Activated CD4-positive, alpha-beta T cell treated with anti-CD3 and anti-CD28 coated beads, Interleukin-2, amount 10 ng/mL, durations not matched to agents 7 days and 5 days (primary cell): ENCODE results near the gene RIPOR3. TPM values are rescaled to one million over a fixed set of nuclear protein-coding genes. Genes with fewer than 3 reads are reported as not detected.
"Not testable (repeated sequence)": the region's sequence is repeated elsewhere in the genome, so short reads cannot be mapped to it uniquely, and the experiment has no call there.

ENCODE experiments used
- CTCF ChIA-PET: fragments of 350-600 bp; sonication (Branson Sonifier 250); formaldehyde crosslinking; loops from one replicate; lab custom pipeline; 2021; ENCODE audit warnings: antibody characterized with exemption; lab: Charles Lee
- POLR2A ChIA-PET: fragments of 350-600 bp; sonication (Branson Sonifier 250); formaldehyde crosslinking; loops from one replicate; lab custom pipeline; 2021; ENCODE audit warnings: antibody characterized with exemption; lab: Charles Lee
- DNase-seq: peaks from one replicate; pipeline ENCODE4 v3.0.0-alpha.2; 2020
- H3K27ac Mint-ChIP-seq: one replicate; pipeline ENCODE4 v1.8.0; 2021; ENCODE audit warnings: mild to moderate bottlenecking, moderate library complexity, mixed read lengths
- H3K27me3 Mint-ChIP-seq: one replicate; pipeline ENCODE4 v1.8.0; 2021; ENCODE audit warnings: mixed read lengths
- H3K36me3 Mint-ChIP-seq: one replicate; pipeline ENCODE4 v1.8.0; 2021; ENCODE audit warnings: low read depth, mixed read lengths
- H3K4me1 Mint-ChIP-seq: one replicate; pipeline ENCODE4 v1.8.0; 2021; ENCODE audit warnings: mixed read lengths
- H3K4me3 Mint-ChIP-seq: one replicate; pipeline ENCODE4 v1.8.0; 2021; ENCODE audit warnings: mild to moderate bottlenecking, moderate library complexity, mixed read lengths
- H3K9me3 Mint-ChIP-seq: one replicate; pipeline ENCODE4 v1.8.0; 2021; ENCODE audit warnings: mixed read lengths
- total RNA-seq, 2 experiments: library from RNA; stranded (reverse); gene quantifications; one replicate each; pipeline ENCODE4 v1.2.3, GENCODE V29; 2021

Gene RIPOR3
- total RNA-seq, 2 experiments from 2014 or later: not detected

DNA sequence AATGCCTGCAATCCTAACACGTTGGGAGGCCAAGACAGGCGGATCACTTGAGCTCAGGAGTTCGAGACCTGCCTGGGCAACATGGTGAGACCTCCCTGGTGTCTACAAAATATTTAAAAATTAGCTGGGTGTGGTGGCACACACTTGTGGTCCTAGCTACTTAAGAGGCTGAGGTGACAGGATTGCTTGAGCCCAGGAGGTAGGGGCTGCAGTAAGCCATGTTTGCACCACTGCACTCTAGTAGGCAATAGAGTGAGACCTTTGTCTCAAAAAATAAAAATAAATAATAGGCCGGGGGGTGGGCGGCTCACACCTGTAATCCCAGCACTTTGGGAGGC lies 18.3 kb upstream of the RIPOR3 start:
- ChIA-PET CTCF (no interaction called here), POLR2A (no interaction called here)
- Mint-ChIP-seq H3K27me3 (peaks cover 19% of the 10 kb centered on the region), H3K36me3 (no peaks in the 10 kb centered on the region), H3K4me1 (no peaks in the 10 kb centered on the region), H3K9me3 (no peaks in the 10 kb centered on the region), H3K4me3 (no peak overlapping the region), H3K27ac (no peak overlapping the region)
- DNase-seq: no peak

DNA sequence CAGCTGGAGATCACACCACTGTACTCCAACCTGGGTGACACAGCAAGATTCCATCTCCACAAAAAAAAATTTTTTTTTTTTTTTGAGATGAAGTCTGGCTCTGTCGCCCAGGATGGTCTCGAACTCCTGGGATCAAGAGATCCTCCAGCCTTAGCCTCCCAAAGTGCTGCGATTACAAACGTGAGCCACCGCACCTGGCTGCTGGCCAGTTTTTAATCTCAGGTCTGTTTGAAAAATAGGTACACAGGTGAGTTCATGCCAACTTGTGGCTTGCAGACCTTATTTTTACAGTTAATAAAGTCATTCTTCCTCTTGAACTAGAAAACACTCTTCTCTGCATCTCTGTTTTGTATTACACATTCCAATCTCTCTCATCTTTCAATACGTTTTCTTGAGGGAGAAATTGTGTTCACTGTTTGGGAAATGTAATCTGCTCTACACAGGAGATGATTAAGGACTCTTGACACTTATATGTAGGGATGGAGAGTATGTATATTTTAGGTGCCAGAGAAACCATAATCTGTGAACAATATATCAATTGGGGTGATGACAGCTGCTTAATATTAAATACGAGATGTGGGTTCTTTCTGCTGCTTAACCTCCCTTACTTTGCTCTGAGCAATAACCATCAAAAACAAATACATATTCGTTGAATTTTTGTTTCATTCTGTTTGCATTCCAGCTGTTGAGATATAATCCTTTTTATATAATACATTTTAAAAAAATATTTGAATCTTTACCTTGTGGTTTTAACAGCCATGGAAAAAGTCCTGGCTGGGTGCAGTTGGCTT lies 17.7 kb upstream of the RIPOR3 start:
- H3K9me3 Mint-ChIP-seq: no peaks in the 10 kb centered on the region
- POLR2A ChIA-PET: no interaction called here
- H3K36me3 Mint-ChIP-seq: no peaks in the 10 kb centered on the region
- no peaks in the 10 kb centered on the region for H3K4me1 Mint-ChIP-seq
- DNase-seq: no peak
- H3K27me3 Mint-ChIP-seq: peaks cover 19% of the 10 kb centered on the region
- H3K4me3 Mint-ChIP-seq: no peak overlapping the region
- H3K27ac Mint-ChIP-seq: no peak overlapping the region
- CTCF ChIA-PET: no interaction called here

DNA sequence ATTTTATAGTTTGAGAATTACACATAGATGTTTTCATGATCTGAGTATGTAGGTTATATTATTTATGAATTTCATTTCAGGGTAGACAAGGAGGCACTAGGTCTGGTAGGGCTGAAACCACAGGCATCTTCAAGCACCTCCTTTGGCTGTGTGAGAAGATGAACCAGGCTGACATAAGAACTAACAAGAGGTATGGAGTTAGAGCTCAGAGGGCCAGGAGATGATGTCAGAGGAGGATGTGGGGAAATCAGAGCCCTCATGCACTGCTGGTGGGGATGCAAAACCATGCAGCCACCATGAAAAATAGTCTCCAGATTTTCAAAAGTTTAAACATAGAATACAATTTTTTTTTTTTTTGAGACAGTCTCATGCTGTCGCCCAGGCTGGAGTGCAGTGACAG lies 13.6 kb upstream of the RIPOR3 start:
- no peaks in the 10 kb centered on the region for H3K4me1 Mint-ChIP-seq
- ChIA-PET POLR2A (no interaction called here), CTCF (interaction anchor here (0.6 to 0.9 kb wide), 2 partner anchors 9 to 539 kb away, joined by 3 read pairs; no protein-coding TSS in a partner anchor)
- H3K9me3 Mint-ChIP-seq: no peaks in the 10 kb centered on the region
- no peak for DNase-seq
- no peak overlapping the region for H3K4me3 Mint-ChIP-seq
- H3K36me3 Mint-ChIP-seq: no peaks in the 10 kb centered on the region
- H3K27me3 Mint-ChIP-seq: peaks cover 10% of the 10 kb centered on the region
- H3K27ac Mint-ChIP-seq: no peak overlapping the region

DNA sequence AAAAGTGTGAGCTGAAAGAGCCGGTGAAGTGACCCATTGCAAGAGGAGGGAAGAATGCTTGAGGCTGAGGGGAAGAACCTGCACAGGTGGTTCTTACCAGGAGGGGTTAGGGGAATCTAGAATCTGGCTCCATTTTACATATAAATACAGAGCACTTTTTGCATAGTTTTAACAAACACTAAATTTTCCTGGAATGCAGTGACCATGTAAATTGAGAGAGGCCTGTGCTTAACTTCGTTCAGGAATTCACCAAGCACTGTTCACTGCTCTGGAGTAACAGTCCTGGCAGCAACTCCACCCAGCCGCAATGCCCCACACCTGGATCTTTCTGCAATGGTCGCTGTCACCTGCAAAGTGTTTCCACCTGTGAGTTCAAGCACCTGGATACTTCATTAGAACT lies 13.2 kb upstream of the RIPOR3 start:
- ChIA-PET POLR2A (no interaction called here), CTCF (no interaction called here)
- peaks cover 10% of the 10 kb centered on the region for H3K27me3 Mint-ChIP-seq
- H3K36me3 Mint-ChIP-seq: no peaks in the 10 kb centered on the region
- no peaks in the 10 kb centered on the region for H3K9me3 Mint-ChIP-seq
- no peak for DNase-seq
- no peaks in the 10 kb centered on the region for H3K4me1 Mint-ChIP-seq
- H3K4me3 Mint-ChIP-seq: no peak overlapping the region
- H3K27ac Mint-ChIP-seq: no peak overlapping the region

DNA sequence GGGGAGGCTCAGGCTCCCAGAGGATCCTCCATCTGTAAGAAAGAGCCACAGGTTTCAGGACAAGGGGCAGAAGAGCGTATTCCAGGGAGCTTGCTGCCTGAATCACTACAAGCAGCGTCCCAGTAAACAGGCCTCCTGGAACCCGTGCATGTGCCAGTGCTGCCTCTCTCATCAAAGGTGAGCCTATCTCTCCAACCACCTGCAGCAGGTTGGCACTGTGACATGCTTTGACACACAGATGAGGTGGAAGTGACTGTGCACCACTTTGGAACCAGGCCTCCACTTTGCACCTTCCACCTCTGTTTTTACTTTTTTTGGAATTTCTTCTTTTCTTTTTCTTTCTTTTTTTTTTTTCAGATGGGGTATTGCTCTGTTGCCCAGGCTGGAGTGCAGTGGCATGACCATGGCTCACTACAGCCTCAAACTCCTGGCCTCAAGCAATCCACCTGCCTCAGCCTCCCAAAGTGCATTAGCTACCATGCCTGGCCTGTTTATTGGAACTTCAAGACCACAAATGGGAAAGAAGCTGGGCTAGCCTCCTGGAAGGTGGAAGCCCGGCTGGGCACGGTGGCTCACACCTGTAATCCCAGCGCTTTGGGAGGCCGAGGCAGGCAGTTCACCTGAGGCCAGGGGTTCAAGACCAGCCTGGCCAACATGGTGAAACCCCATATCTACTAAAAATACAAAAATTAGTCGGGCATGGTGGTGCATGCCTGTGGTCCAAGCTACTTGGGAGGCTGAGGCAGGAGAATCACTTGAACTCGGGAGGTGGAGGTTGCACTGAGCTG lies 12.5 kb upstream of the RIPOR3 start:
- H3K27ac Mint-ChIP-seq, DNase-seq, POLR2A ChIA-PET, H3K9me3 Mint-ChIP-seq, H3K4me1 Mint-ChIP-seq, H3K36me3 Mint-ChIP-seq, H3K4me3 Mint-ChIP-seq: not testable (repeated sequence)
- peaks cover 13% of the 10 kb centered on the region for H3K27me3 Mint-ChIP-seq
- CTCF ChIA-PET: interaction anchor here (0.7 kb wide), 1 partner anchor 35 kb away, joined by 3 read pairs; no protein-coding TSS in a partner anchor

DNA sequence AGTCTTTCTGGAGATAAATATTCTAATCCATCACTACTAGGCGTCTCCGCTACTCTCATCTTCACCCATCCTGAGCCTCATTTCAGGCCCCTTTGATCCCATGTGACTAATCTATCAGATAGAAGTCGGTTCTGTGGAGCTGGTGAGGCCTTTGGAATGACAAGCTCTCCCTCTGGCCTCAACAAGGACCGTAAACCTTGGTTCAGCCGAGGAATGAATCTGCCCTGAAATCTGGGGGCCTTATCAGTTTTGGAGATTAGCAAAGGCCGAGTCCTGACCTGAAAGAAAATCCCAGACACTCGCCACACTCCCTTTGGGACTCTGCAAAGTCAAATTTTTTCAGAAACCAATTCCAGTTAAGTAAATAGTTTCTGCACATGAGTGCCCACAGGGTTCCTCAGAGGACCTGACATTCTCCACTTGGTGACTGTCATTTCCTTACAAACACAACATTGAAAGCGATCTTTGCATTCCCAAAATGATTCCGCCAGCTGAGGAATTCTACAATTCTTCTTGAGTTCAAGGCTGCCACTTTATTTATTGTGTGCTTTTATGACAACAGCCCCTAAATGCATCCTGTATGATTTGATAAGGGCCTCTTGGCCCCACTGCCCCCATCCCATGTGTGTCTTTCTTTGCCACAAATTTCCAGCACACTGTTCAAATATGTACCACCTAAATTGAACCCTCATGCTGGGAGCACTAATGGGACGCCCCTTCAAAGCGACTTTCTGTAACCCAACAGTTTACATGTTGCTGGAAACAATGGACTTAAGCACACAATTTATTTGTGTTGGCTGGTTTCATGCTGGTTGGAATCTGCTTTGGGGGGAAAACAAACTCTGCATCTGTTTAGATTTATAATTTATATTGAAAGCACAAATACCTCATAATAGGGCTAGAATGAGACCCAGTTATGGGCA lies 10.0 kb upstream of the RIPOR3 start:
- POLR2A ChIA-PET: no interaction called here
- no peaks in the 10 kb centered on the region for H3K36me3 Mint-ChIP-seq
- H3K9me3 Mint-ChIP-seq: no peaks in the 10 kb centered on the region
- CTCF ChIA-PET: interaction anchor here (0.5 kb wide), 1 partner anchor 43 kb away, joined by 6 read pairs; no protein-coding TSS in a partner anchor
- peaks cover 10% of the 10 kb centered on the region for H3K27me3 Mint-ChIP-seq
- H3K4me3 Mint-ChIP-seq: no peak overlapping the region
- H3K27ac Mint-ChIP-seq: no peak overlapping the region
- DNase-seq: no peak
- no peaks in the 10 kb centered on the region for H3K4me1 Mint-ChIP-seq

DNA sequence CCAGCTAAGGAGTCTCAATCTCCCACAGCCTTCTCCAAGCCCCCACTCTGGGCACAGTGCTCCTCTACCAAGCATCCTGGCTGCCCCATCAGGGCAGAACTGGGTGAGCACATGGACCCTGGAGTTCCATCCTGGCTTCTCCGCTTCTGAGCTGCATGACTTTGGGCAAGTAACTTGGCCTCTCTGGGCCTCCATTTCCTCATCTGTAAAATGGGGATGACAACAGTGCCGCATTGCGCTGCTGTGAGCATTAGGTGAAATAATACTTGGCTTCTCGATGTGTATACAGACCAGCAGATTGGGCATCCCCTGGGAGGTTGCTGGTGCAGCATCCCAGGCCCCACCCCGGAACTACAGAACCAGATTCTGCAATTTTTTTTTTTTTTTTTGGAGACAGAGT lies 8.3 kb upstream of the RIPOR3 start:
- no peak overlapping the region for H3K27ac Mint-ChIP-seq
- POLR2A ChIA-PET: no interaction called here
- H3K27me3 Mint-ChIP-seq: peaks cover 15% of the 10 kb centered on the region
- H3K4me1 Mint-ChIP-seq: no peaks in the 10 kb centered on the region
- no peaks in the 10 kb centered on the region for H3K9me3 Mint-ChIP-seq
- no peak for DNase-seq
- CTCF ChIA-PET: no interaction called here
- no peaks in the 10 kb centered on the region for H3K36me3 Mint-ChIP-seq
- no peak overlapping the region for H3K4me3 Mint-ChIP-seq

DNA sequence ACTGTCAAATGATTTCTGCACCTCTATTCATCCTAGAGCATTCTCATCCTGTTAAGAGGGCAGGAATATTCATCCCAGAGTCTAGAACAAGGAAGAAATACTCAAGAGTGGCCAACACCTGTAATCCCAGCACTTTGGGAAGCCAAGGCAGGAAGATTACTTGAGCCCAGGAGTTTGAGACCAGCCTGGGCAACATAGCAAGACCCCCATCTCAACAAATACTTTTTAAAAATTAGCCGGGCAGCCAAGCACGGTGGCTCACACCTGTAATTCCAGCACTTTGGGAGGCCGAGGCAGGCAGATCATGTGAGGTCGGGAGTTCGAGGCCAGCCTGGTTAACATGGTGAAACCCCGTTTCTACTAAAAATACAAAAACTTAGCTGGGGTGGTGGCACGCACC lies 6.9 kb upstream of the RIPOR3 start:
- DNase-seq, H3K27ac Mint-ChIP-seq, H3K4me1 Mint-ChIP-seq, POLR2A ChIA-PET, H3K4me3 Mint-ChIP-seq, H3K9me3 Mint-ChIP-seq, H3K36me3 Mint-ChIP-seq: not testable (repeated sequence)
- H3K27me3 Mint-ChIP-seq: peaks cover 18% of the 10 kb centered on the region
- CTCF ChIA-PET: interaction anchor here (0.6 kb wide), 1 partner anchor 615 kb away, joined by 3 read pairs; no protein-coding TSS in a partner anchor

DNA sequence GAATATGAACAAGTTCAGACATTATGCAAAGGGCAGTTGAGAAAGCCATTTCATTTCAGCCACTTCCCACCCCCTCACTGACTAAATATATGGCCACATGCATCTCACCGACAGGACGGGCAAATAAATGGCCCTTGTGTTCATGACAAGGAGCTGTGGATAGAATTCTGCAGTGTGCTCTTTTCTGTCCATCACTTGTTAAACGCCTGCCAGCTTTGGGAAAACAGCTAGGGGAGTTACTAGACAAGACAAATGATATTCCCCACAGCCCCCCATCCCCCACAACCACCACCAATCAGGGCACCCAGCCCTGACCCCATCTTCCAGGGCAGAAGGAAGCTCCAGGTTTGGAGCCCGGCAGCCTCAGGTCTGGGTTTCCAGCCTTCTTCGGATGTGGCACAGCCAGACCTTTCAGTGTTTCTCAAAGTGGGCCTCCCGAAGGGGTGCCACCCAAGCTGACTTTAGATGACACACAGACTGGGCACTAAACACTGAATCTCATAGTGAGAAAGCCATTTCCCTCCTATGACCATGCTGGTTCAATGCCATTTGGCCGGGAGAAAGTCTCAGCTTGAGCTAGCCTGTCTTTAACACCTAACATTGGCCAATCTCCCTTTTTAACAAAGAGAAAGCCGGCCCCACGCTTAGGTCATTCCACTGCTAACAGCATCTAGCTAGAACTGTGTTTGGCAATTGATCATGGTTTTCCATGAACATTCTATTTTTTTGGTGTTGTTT lies 4.0 kb upstream of the RIPOR3 start:
- Mint-ChIP-seq H3K4me1 (peaks cover 7% of the 10 kb centered on the region), H3K4me3 (no peak overlapping the region), H3K9me3 (no peaks in the 10 kb centered on the region), H3K27ac (no peak overlapping the region), H3K27me3 (peaks cover 41% of the 10 kb centered on the region), H3K36me3 (no peaks in the 10 kb centered on the region)
- POLR2A ChIA-PET: no interaction called here
- CTCF ChIA-PET: interaction anchor here (1.2 to 1.7 kb wide), 3 partner anchors 8 to 84 kb away, joined by 4 to 5 read pairs (median 5); no protein-coding TSS in a partner anchor
- DNase-seq: no peak

DNA sequence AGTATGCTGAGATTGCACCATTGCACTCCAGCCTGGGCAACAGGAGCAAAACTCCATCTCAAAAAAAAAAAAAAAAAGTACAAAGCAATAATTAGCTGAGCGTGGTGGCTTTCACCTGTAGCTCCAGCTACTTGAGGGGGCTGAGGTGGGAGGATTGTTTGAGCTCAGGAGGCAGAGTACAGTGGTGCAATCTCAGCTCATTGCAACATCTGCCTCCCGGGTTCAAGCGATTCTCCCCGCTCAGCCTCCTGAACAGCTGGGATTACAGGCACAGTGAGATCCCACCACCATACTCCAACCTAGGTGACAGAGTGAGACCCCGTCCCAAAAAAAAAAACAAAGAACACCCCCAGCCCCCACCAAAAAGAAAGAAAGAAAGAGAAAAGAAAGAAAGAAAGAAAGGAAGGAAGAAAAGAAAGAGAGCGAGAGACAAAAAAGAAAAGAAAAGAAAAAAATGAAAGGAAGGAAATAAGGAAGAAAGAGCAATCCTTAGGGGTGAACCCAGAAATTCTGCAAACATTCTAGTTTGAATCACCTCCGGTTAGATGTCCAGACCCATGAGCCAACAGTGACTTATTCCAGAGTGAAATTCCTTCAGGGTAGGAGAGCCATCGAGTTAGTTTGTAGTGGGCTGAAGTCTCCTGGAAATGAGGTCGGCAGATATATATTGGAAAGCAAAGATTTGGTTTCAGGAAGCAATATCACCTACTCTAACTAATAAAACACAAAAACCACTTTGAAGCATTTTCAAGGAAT lies 3.2 kb upstream of the RIPOR3 start:
- Mint-ChIP-seq H3K4me3 (no peak overlapping the region), H3K9me3 (no peaks in the 10 kb centered on the region), H3K27ac (no peak overlapping the region), H3K36me3 (no peaks in the 10 kb centered on the region), H3K4me1 (peaks cover 7% of the 10 kb centered on the region), H3K27me3 (peaks cover 48% of the 10 kb centered on the region)
- POLR2A ChIA-PET: no interaction called here
- DNase-seq: no peak
- CTCF ChIA-PET: interaction anchor here (1.4 to 1.7 kb wide), 2 partner anchors 12 to 85 kb away, joined by 4 to 5 read pairs; no protein-coding TSS in a partner anchor

DNA sequence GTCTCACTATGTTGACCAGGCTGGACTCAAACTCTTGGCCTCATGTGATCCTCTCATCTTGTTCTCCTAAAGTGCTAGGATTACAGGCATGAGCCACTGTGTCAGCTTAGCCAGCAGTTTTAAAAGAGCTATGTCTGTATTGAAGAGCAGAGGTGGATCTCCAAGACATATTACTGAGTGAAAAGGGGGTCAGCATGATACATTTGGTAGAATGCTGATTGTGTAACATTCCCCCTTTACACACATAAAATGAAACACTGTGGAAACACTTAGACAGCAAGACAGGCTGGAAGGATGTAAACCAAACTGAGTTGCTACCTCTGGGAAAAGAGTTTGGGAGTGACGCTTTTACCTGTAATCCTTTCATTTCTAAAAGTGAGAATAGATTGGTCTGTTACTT lies 1.7 kb upstream of the RIPOR3 start:
- ChIA-PET CTCF (no interaction called here), POLR2A (interaction anchor here (0.6 kb wide), 1 partner anchor 25 kb away, joined by 8 read pairs; no protein-coding TSS in a partner anchor)
- Mint-ChIP-seq H3K27ac (no peak overlapping the region), H3K36me3 (no peaks in the 10 kb centered on the region), H3K4me3 (no peak overlapping the region), H3K4me1 (peaks cover 7% of the 10 kb centered on the region), H3K27me3 (peaks cover 55% of the 10 kb centered on the region), H3K9me3 (no peaks in the 10 kb centered on the region)
- no peak for DNase-seq
